ENCODE results near the gene SLC26A8.
"Not testable (repeated sequence)": the region's sequence is repeated elsewhere in the genome, so short reads cannot be mapped to it uniquely, and the experiment has no call there.

SLC26A8 gene

GRCh38 chr6:36052097-36052496, 27.7 kb upstream of the SLC26A8 start:
- no peak for DNase-seq (ENCODE audit: low read depth in 2 of 2)

GRCh38 chr6:36050947-36051710, 26.7 kb upstream of the SLC26A8 start:
- no peak for DNase-seq (ENCODE audit: low read depth in 2 of 2)

GRCh38 chr6:36050305-36050704, 25.9 kb upstream of the SLC26A8 start:
- DNase-seq (ENCODE audit: low read depth in 2 of 2) = no peak

- no peak for DNase-seq (ENCODE audit: low read depth in 2 of 2)
Measured at GRCh38 chr6:36049582-36049981, 25.1 kb upstream of the SLC26A8 start.

GRCh38 chr6:36042618-36043260, 18.3 kb upstream of the SLC26A8 start:
- no peak for DNase-seq (ENCODE audit: low read depth in 2 of 2)

GRCh38 chr6:36040958-36041357, 16.5 kb upstream of the SLC26A8 start:
- no peak for DNase-seq (ENCODE audit: low read depth in 2 of 2)

- no peak for DNase-seq (ENCODE audit: low read depth in 2 of 2)
Measured at GRCh38 chr6:36039112-36039511, 14.7 kb upstream of the SLC26A8 start.

- no peak for DNase-seq (ENCODE audit: low read depth in 2 of 2)
Measured at GRCh38 chr6:36038120-36038876, 13.9 kb upstream of the SLC26A8 start.

GRCh38 chr6:36035225-36035624, 10.8 kb upstream of the SLC26A8 start:
- no peak for DNase-seq (ENCODE audit: low read depth in 2 of 2)

- no peak for DNase-seq (ENCODE audit: low read depth in 2 of 2)
Measured at GRCh38 chr6:36034441-36034840, 10.0 kb upstream of the SLC26A8 start.

- DNase-seq (ENCODE audit: low read depth in 2 of 2) = peak; percentile 11 to 15
Measured at GRCh38 chr6:36033935-36034334, 9.5 kb upstream of the SLC26A8 start.

GRCh38 chr6:36033144-36033543, 8.7 kb upstream of the SLC26A8 start:
- not testable (repeated sequence) for DNase-seq (ENCODE audit: low read depth in 2 of 2)

- DNase-seq (ENCODE audit: low read depth in 2 of 2) = no peak
Measured at GRCh38 chr6:36032261-36032660, 7.8 kb upstream of the SLC26A8 start.

GRCh38 chr6:36029464-36029863, 5.0 kb upstream of the SLC26A8 start:
- DNase-seq (ENCODE audit: low read depth in 2 of 2) = no peak

- DNase-seq (ENCODE audit: low read depth in 2 of 2) = peak; percentile 62 to 66
Measured at GRCh38 chr6:36028877-36029324, 4.5 kb upstream of the SLC26A8 start.

- DNase-seq (ENCODE audit: low read depth in 2 of 2) = peak; percentile 11 to 12
Measured at GRCh38 chr6:36028088-36028876, 3.8 kb upstream of the SLC26A8 start.

- DNase-seq (ENCODE audit: low read depth in 2 of 2) = peak; percentile 97 to 98
Measured at GRCh38 chr6:36027501-36028087, 3.2 kb upstream of the SLC26A8 start, which contains the start of gene MAPK14. Gene MAPK14 (plus strand): TSS chr6:36027808. CDS start chr6:36028158, 350 bp downstream.

- DNase-seq (ENCODE audit: low read depth in 2 of 2) = no peak
Measured at GRCh38 chr6:36025932-36026327, 1.5 kb upstream of the SLC26A8 start.

- no peak for DNase-seq (ENCODE audit: low read depth in 2 of 2)
Measured at GRCh38 chr6:36025260-36025931, 955 bp upstream of the SLC26A8 start.

GRCh38 chr6:36020154-36020553, 4.3 kb downstream of the SLC26A8 start:
- DNase-seq (ENCODE audit: low read depth in 2 of 2) = no peak

- no peak for DNase-seq (ENCODE audit: low read depth in 2 of 2)
Measured at GRCh38 chr6:36019167-36019566, 5.3 kb downstream of the SLC26A8 start.

Data from activated CD4-positive, alpha-beta T cell treated with anti-CD3 and anti-CD28 coated beads for 24 hours (primary cell).